SK-N-SH (cell line): ENCODE results near the gene CBFA2T3. TPM values are rescaled to one million over a fixed set of nuclear protein-coding genes. Genes with fewer than 3 reads are reported as not detected.

Source experiments
- CTCF ChIA-PET: fragments of 300-600, 350-600 bp; formaldehyde crosslinking; extraction: SDS; loops from one replicate; lab custom pipeline; 2021; lab: Yijun Ruan, JAX
- POLR2A ChIA-PET: fragments of 350-600 bp; sonication (Branson Sonifier 250); formaldehyde crosslinking; extraction: SDS; loops from one replicate; lab custom pipeline; 2020; ENCODE audit warnings: antibody characterized with exemption, inconsistent platforms; lab: Yijun Ruan, JAX
- DNase-seq: peaks from one replicate; pipeline ENCODE4 v3.0.0; 2012
- H2AFZ ChIP-seq: fragments of 200-600 bp; sonication (generic); 2 replicates; pipeline ENCODE4 v1.8.1; 2016; ENCODE audit warnings: antibody characterized with exemption, mild to moderate bottlenecking, low read depth
- H3F3A ChIP-seq: fragments of 200-600 bp; sonication (generic); replicated peaks from 2 replicates; pipeline ENCODE3; 2016; ENCODE audit warnings: antibody characterized with exemption, mild to moderate bottlenecking; ENCODE audit not compliant: insufficient read depth
- H3K27ac ChIP-seq, 2 experiments: fragments of 200-500 bp in 1 of 2; fragments of 200-600 bp in 1 of 2; sonication (Bioruptor generic) in 1 of 2; sonication (generic), shearing (Covaris generic) in 1 of 2; 2 replicates each; pipeline versions ENCODE4 v1.5.1 to v1.6.1; 2014 to 2016; ENCODE audit warnings: low read depth in 2 of 2, inconsistent platforms in 1 of 2, low read length in 1 of 2, mild to moderate bottlenecking in 1 of 2, mixed read lengths in 1 of 2
- H3K27me3 ChIP-seq: fragments of 200-600 bp; sonication (generic), shearing (Covaris generic); 2 replicates; pipeline ENCODE4 v1.6.1; 2016; ENCODE audit warnings: mixed run types; ENCODE audit not compliant: insufficient read depth
- H3K36me3 ChIP-seq, 2 experiments: fragments of 200-500 bp in 1 of 2; fragments of 200-600 bp in 1 of 2; sonication (Bioruptor generic) in 1 of 2; sonication (generic) in 1 of 2; replicated peaks in 1 of 2; 2 replicates each; pipeline versions ENCODE3 to v1.5.1; 2014 to 2016; ENCODE audit warnings: low read length in 1 of 2, mild to moderate bottlenecking in 1 of 2; ENCODE audit not compliant: insufficient read depth in 2 of 2, control insufficient read depth in 1 of 2
- H3K4me1 ChIP-seq, 2 experiments: fragments of 200-500 bp in 1 of 2; fragments of 200-600 bp in 1 of 2; sonication (Bioruptor generic) in 1 of 2; sonication (generic), shearing (Covaris generic) in 1 of 2; 2 replicates each; pipeline versions ENCODE4 v1.5.1 to v1.6.1; 2014 to 2016; ENCODE audit warnings: low read depth in 1 of 2, low read length in 1 of 2, mixed run types in 1 of 2; ENCODE audit not compliant: insufficient read depth in 2 of 2, control insufficient read depth in 1 of 2
- H3K4me2 ChIP-seq: fragments of 200-600 bp; sonication (generic), shearing (Covaris generic); 2 replicates; pipeline ENCODE4 v1.6.1; 2017; ENCODE audit warnings: mixed run types
- H3K4me3 ChIP-seq, 2 experiments: fragments of 200-500 bp in 1 of 2; fragments of 200-600 bp in 1 of 2; sonication (Bioruptor generic) in 1 of 2; sonication (generic), shearing (Covaris generic) in 1 of 2; 2 replicates each; pipeline versions ENCODE4 v1.5.1 to v1.8.1; 2014 to 2016; ENCODE audit warnings: low read depth in 2 of 2, inconsistent platforms in 1 of 2, low read length in 1 of 2, mild to moderate bottlenecking in 1 of 2, mixed read lengths in 1 of 2, moderate library complexity in 1 of 2
- H3K79me2 ChIP-seq: fragments of 200-600 bp; sonication (generic); 2 replicates; pipeline ENCODE4 v1.8.1; 2017; ENCODE audit warnings: mild to moderate bottlenecking; ENCODE audit not compliant: insufficient read depth
- H3K9ac ChIP-seq: fragments of 200-600 bp; sonication (generic); 2 replicates; pipeline ENCODE4 v1.6.1; 2017; ENCODE audit warnings: mixed run types
- H3K9me2 ChIP-seq: fragments of 200-600 bp; sonication (generic); 2 replicates; pipeline ENCODE4 v1.6.1; 2017; ENCODE audit warnings: mixed run types
- H3K9me3 ChIP-seq: fragments of 200-600 bp; sonication (generic); 2 replicates; pipeline ENCODE4 v1.6.1; 2017; ENCODE audit warnings: mixed run types, mild to moderate bottlenecking, moderate library complexity
- H4K20me1 ChIP-seq: fragments of 200-600 bp; sonication (generic); 2 replicates; pipeline ENCODE4 v1.6.1; 2017; ENCODE audit warnings: mild to moderate bottlenecking, mixed run types; ENCODE audit not compliant: insufficient read depth
- ELF1 ChIP-seq: IDR thresholded peaks from 2 replicates; pipeline ENCODE4 v1.4.0; 2012
- EP300 ChIP-seq, 2 experiments: IDR thresholded peaks; 2 replicates each; pipeline versions ENCODE4 v1.4.0 to v1.6.1; 2012; ENCODE audit warnings: borderline replicate concordance in 1 of 2, low read depth in 1 of 2, low read length in 1 of 2
- EZH2phosphoT487 ChIP-seq: fragments of 200-600 bp; sonication (generic); IDR thresholded peaks from 2 replicates; pipeline ENCODE4 v1.6.1; 2017; ENCODE audit warnings: low read depth, mixed run types, mild to moderate bottlenecking, antibody characterized with exemption, moderate library complexity, borderline replicate concordance
- FOXJ3 ChIP-seq: sonication (generic); formaldehyde crosslinking; IDR thresholded peaks from 2 replicates; pipeline ENCODE4 v1.5.1; 2020; ENCODE audit warnings: mild to moderate bottlenecking, missing genetic modification reagents
- POLR2AphosphoS5 ChIP-seq: IDR thresholded peaks from 2 replicates; pipeline ENCODE4 v1.6.1; 2012; ENCODE audit warnings: low read depth, low read length
- RAD21 ChIP-seq: IDR thresholded peaks from 2 replicates; pipeline ENCODE4 v1.6.1; 2012; ENCODE audit warnings: mild to moderate bottlenecking, low read length
- TCF12 ChIP-seq: IDR thresholded peaks from 2 replicates; pipeline ENCODE4 v1.4.0; 2012
- TEAD4 ChIP-seq: IDR thresholded peaks from 2 replicates; pipeline ENCODE4 v1.4.0; 2012; ENCODE audit warnings: mild to moderate bottlenecking, borderline replicate concordance; ENCODE audit not compliant: insufficient read depth
- WGBS: methylation state at CpG from one replicate; pipeline ENCODE4 v1.1.6; 2017; ENCODE audit warnings: low lambda C conversion rate; 5-methylcytosine and 5-hydroxymethylcytosine counted together
- polyA plus RNA-seq, 3 experiments: library from polyadenylated mRNA; depleted of rRNA; stranded (reverse); fragments of >200 nt; gene quantifications; 2 replicates each; pipeline ENCODE4 v1.2.3, GENCODE V29; 2012
- TF ChIP-seq, protein P1 (sequence below): IDR thresholded peaks from 2 replicates; pipeline ENCODE4; 2012
- TF ChIP-seq, protein P2 (sequence below): IDR thresholded peaks from 2 replicates; pipeline ENCODE4 v1.4.0; 2012; ENCODE audit warnings: low read depth
- TF ChIP-seq, protein P3 (sequence below): IDR thresholded peaks from 2 replicates; pipeline ENCODE4 v1.6.1; 2012; ENCODE audit warnings: mild to moderate bottlenecking, low read depth, low read length, moderate library complexity
- TF ChIP-seq, protein P4 (sequence below): IDR thresholded peaks from 2 replicates; pipeline ENCODE4 v1.4.0; 2012; ENCODE audit warnings: low read depth, borderline replicate concordance
- TF ChIP-seq, protein P5 (sequence below): fragments of 150-350 bp; IDR thresholded peaks from 2 replicates; pipeline ENCODE4 v1.6.1; 2016; ENCODE audit warnings: mild to moderate bottlenecking, low read depth, low read length

CBFA2T3 gene
- polyA plus RNA-seq, 1 of the 3 experiments (the other 2 are of a cell fraction) = not detected

DNA sequence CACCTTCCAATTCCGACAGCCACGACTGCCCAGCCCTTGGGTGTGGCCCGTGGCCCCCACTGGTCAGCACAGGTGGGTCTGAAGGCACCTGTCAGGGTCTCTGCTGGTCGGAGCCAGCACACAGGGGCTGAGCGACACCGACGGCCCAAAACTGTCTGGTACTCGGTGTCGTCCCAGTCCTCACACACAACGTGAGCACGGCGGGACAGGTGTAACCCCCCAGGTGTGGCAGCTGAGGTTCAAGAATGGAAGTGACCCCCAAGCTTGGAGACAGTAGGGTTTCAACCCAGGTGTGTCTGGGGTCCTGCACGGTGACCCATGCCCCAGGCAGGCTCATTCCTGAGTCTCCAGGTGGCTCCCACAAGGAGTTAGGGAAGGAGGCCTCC is 121.3 kb downstream of the CBFA2T3 start:
- Histone ChIP-seq H3K9me3 (no peaks in the 10 kb centered on the region), H3K4me2 (peak overlapping the region; percentile 95), H3K9ac (no peak overlapping the region), H4K20me1 (0 out of 2 replicates have a peak, but pooled peaks cover 11% of the 10 kb centered on the region), H3K27me3 (no peaks in the 10 kb centered on the region), H3F3A (peaks cover 12% of the 10 kb centered on the region), H3K79me2 (peaks cover 20% of the 10 kb centered on the region), H3K4me3 (peak overlapping the region; percentile 66 to 98), H3K27ac (no peak overlapping the region), H3K9me2 (no peaks in the 10 kb centered on the region), H3K4me1 (peaks cover 5 to 15% of the 10 kb centered on the region in 2 experiments; a peak in 1 of 4 replicates), H3K36me3 (peaks cover 3 to 26% of the 10 kb centered on the region in 2 experiments), H2AFZ (no peak overlapping the region)
- TF ChIP-seq, protein P1, sequence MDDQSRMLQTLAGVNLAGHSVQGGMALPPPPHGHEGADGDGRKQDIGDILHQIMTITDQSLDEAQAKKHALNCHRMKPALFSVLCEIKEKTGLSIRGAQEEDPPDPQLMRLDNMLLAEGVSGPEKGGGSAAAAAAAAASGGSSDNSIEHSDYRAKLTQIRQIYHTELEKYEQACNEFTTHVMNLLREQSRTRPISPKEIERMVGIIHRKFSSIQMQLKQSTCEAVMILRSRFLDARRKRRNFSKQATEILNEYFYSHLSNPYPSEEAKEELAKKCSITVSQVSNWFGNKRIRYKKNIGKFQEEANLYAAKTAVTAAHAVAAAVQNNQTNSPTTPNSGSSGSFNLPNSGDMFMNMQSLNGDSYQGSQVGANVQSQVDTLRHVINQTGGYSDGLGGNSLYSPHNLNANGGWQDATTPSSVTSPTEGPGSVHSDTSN = no peak
- TF ChIP-seq ELF1 (no peak), TCF12 (no peak), RAD21 (no peak), POLR2AphosphoS5 (no peak), TEAD4 (no peak), FOXJ3 (CRISPR knock-in tag) (no peak), EZH2phosphoT487 (no peak), EP300 (IDR thresholded peaks at IDR 0.05; ENCODE audit: borderline replicate concordance in 1 of 2, low read depth in 1 of 2, low read length in 1 of 2) (no peak)
- TF ChIP-seq, protein P2, sequence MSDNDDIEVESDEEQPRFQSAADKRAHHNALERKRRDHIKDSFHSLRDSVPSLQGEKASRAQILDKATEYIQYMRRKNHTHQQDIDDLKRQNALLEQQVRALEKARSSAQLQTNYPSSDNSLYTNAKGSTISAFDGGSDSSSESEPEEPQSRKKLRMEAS = no peak
- TF ChIP-seq, protein P3, sequence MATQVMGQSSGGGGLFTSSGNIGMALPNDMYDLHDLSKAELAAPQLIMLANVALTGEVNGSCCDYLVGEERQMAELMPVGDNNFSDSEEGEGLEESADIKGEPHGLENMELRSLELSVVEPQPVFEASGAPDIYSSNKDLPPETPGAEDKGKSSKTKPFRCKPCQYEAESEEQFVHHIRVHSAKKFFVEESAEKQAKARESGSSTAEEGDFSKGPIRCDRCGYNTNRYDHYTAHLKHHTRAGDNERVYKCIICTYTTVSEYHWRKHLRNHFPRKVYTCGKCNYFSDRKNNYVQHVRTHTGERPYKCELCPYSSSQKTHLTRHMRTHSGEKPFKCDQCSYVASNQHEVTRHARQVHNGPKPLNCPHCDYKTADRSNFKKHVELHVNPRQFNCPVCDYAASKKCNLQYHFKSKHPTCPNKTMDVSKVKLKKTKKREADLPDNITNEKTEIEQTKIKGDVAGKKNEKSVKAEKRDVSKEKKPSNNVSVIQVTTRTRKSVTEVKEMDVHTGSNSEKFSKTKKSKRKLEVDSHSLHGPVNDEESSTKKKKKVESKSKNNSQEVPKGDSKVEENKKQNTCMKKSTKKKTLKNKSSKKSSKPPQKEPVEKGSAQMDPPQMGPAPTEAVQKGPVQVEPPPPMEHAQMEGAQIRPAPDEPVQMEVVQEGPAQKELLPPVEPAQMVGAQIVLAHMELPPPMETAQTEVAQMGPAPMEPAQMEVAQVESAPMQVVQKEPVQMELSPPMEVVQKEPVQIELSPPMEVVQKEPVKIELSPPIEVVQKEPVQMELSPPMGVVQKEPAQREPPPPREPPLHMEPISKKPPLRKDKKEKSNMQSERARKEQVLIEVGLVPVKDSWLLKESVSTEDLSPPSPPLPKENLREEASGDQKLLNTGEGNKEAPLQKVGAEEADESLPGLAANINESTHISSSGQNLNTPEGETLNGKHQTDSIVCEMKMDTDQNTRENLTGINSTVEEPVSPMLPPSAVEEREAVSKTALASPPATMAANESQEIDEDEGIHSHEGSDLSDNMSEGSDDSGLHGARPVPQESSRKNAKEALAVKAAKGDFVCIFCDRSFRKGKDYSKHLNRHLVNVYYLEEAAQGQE = no peak
- TF ChIP-seq, protein P4, sequence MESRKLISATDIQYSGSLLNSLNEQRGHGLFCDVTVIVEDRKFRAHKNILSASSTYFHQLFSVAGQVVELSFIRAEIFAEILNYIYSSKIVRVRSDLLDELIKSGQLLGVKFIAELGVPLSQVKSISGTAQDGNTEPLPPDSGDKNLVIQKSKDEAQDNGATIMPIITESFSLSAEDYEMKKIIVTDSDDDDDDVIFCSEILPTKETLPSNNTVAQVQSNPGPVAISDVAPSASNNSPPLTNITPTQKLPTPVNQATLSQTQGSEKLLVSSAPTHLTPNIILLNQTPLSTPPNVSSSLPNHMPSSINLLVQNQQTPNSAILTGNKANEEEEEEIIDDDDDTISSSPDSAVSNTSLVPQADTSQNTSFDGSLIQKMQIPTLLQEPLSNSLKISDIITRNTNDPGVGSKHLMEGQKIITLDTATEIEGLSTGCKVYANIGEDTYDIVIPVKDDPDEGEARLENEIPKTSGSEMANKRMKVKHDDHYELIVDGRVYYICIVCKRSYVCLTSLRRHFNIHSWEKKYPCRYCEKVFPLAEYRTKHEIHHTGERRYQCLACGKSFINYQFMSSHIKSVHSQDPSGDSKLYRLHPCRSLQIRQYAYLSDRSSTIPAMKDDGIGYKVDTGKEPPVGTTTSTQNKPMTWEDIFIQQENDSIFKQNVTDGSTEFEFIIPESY = no peak
- TF ChIP-seq, protein P5, sequence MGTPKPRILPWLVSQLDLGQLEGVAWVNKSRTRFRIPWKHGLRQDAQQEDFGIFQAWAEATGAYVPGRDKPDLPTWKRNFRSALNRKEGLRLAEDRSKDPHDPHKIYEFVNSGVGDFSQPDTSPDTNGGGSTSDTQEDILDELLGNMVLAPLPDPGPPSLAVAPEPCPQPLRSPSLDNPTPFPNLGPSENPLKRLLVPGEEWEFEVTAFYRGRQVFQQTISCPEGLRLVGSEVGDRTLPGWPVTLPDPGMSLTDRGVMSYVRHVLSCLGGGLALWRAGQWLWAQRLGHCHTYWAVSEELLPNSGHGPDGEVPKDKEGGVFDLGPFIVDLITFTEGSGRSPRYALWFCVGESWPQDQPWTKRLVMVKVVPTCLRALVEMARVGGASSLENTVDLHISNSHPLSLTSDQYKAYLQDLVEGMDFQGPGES = no peak
- ChIA-PET CTCF (interaction anchor here (1.4 kb wide), 1 partner anchor 11 kb away, joined by 3 read pairs; the partner anchor contains the start of gene PABPN1L), POLR2A (no interaction called here)
- DNase-seq = no peak
- 90% methylated on average over 12 of the region's 13 CpGs for WGBS
